ENCODE data around the gene PCBP3. TPM values are rescaled to one million over a fixed set of nuclear protein-coding genes. Genes with fewer than 3 reads are reported as not detected.
A peak's percentile ranks its signal among the peaks of the same experiment; 100 is the strongest.

Gene PCBP3
- total RNA-seq, 8 experiments from 2014 or later: 2.5 to 20.9 (median 10.0) TPM

DNA sequence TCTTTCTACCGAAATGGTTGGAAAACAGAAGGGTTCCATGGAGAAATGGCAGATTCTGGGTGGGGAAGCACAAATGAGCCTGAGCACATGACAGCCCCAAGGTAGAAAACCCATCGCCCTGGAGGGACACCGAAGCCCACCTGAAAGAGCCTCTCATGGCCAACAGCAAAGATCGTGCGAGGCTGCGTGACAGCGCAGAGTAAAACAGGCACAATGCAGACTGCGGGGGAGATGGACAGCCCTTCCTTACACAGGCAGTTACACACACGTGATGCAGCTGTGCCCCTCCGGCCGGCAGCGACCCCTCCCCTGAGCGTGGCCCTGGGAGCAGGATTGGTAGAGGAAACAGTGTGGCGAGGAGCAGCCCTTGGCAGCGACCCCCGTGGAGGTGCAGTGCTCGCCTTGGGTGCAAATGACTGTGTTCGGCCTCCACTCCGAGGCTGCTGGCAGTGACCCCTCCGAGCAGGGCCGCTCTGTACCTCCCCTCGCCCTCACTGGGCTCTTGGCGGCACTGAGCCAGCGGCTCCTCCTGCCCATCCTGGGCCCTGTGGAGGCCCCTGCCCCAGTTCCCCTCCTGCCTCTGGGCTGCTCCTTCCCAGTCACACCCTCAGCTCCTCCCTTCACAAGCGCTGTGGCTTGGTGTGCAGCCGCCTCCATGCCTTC is 217.1 kb downstream of the PCBP3 start:
- 91 to 100% (median 98%) methylated on average over 1 to 13 of the region's 26 CpGs; no CpG with 5 or more reads in 4 of the 10 experiments for WGBS, 10 experiments
- in situ Hi-C loops (cut with MboI; ENCODE audit: low pct_unique_long_range_greater_than_20kb in 2 of 9, low sequenced_read_pairs in 9 of 9, unreplicated experiment in 9 of 9): no loop called here
- ATAC-seq (replicated peaks in 6 of 8): peak in 5 of 8 experiments; percentile 20 to 28 (median 25)
- H3K4me3 ChIP-seq: no peak overlapping the region
- H3K4me1 ChIP-seq (replicated peaks in 1 of 2): peaks cover 22 to 28% of the 10 kb centered on the region in 2 donors
- no peak overlapping the region for H3K27ac ChIP-seq

DNA sequence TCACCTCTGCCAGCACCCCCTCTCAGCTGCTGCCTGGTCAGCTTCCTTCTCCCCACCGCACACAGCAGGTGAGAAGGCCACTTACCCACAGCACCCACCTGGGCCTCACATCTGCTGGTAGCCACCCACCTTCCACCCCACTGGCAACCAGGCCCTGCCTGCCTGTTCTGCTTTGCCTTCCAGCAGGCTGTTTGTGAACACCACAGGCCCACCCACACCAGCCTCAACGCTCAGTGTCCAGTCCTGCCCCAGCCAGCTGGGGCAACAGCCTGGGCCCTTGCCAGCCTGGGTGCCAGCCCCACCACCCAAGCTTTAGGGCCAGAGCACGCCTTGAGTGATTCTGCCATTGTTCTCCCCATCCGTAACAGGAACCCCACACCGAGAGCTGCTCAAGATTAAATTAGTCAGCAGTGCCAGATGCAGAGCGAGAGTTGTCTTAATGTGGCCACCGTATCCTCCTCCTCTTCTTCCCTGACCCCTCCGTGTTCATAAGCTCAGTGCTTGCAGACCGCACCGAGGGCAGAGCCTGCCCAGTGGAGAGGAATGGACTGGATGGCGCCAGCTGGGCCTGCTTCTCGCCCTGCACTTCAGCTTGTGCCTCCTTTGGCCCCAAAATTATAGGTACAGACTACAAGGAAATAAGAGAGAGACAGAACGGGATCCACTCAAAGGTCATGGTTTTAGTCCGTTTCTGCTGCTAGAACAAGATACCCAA is 217.8 kb downstream of the PCBP3 start:
- Histone ChIP-seq H3K4me3 (no peak overlapping the region), H3K4me1 (replicated peaks in 1 of 2) (peaks cover 20 to 27% of the 10 kb centered on the region in 2 donors), H3K27ac (no peak overlapping the region)
- peak in 2 of 8 experiments; percentile 7 to 9 for ATAC-seq (replicated peaks in 6 of 8)
- WGBS, 10 experiments: 65 to 100% (median 86%) methylated on average over 1 to 9 of the region's 14 CpGs; no CpG with 5 or more reads in 2 of the 10 experiments
- in situ Hi-C loops (cut with MboI; ENCODE audit: low pct_unique_long_range_greater_than_20kb in 2 of 9, low sequenced_read_pairs in 9 of 9, unreplicated experiment in 9 of 9): no loop called here

DNA sequence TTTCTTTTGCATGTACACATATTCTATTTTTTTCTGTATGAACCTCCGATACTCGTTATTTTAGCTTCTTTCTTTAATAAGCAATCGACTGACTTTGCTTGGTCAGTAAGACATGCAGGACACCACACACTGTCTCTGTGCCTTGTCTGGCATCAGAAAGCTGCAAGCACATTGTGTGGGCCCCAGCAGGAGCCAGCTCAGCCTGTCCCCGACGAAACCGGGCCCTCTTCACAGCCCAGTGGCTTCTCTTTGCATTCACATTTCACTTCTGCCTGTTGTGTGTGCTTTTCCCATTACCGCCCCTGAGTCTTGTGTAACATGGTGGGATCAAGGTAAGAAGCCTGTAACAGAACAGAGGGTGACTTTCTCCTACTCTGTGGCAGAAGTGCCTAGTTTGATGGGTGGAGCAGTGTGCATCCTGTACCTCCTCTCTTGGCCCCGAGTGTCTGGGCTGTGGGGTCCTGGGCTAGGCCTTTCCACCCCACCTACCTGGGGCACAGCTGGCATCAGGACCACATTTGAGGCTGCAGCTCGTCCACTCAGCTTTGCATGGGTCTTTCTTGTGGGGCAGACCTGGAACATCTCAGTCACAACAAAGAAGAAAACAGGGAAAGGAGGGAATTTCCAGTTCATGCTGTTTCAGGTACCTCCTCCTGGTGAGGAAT is 219.2 kb downstream of the PCBP3 start:
- in situ Hi-C loops (cut with MboI; ENCODE audit: low pct_unique_long_range_greater_than_20kb in 2 of 9, low sequenced_read_pairs in 9 of 9, unreplicated experiment in 9 of 9): no loop called here
- Histone ChIP-seq H3K27ac (no peak overlapping the region), H3K4me3 (no peak overlapping the region), H3K4me1 (replicated peaks in 1 of 2) (peaks cover 14 to 21% of the 10 kb centered on the region in 2 donors)
- ATAC-seq (replicated peaks in 6 of 8): peak in 1 of 8 experiments; percentile 32
- WGBS, 10 experiments: 40 to 100% (median 75%) methylated on average over 1 to 7 of the region's 9 CpGs

DNA sequence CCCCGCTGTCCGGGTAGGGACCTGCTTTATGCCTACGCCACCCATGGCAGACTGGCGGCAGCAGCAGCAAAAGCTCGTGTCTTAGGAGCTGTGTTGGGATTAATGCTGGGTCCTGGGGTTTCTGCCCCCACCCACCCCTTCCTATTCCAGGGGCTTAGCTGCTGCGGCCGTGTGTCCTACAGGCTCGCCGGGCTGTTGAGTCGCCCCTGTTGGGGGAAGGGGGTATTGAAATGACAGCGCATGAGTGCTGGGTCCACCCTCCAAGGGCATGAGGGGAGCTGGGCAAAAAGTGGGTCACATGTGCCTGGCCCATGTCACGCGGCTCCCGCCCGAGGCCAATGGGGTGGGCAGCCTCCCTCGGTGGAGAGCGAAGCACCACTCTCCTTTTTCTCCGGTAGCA is 219.7 kb downstream of the PCBP3 start:
- WGBS, 10 experiments: 64 to 100% (median 100%) methylated on average over 1 to 3 of the region's 18 CpGs; no CpG with 5 or more reads in 3 of the 10 experiments
- no peak for ATAC-seq (replicated peaks in 6 of 8)
- H3K4me1 ChIP-seq (replicated peaks in 1 of 2): peaks cover 14 to 21% of the 10 kb centered on the region in 2 donors
- in situ Hi-C loops (cut with MboI; ENCODE audit: low pct_unique_long_range_greater_than_20kb in 2 of 9, low sequenced_read_pairs in 9 of 9, unreplicated experiment in 9 of 9): no loop called here
- H3K4me3 ChIP-seq: no peak overlapping the region
- H3K27ac ChIP-seq: no peak overlapping the region

DNA sequence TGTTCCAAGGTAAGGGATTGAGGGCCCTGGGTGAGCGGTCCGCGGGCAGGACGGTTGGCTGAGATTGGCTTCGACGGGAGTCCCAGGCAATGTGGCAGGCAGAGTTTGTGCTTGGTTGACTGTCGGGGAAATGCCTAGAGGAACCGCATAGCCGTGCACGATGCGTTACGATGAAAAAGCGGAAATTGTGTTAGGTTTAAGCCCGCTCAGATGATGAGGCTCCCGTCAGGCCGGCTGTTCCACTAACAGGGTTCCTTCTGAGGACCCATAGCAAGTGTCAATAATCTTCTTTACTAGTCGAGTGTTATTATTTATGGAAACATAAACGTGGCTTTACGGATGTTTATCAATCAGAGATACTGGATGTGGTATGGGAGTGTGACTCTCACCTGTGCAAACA is 220.2 kb downstream of the PCBP3 start:
- Histone ChIP-seq H3K4me1 (replicated peaks in 1 of 2) (peaks cover 14 to 21% of the 10 kb centered on the region in 2 donors), H3K27ac (no peak overlapping the region), H3K4me3 (no peak overlapping the region)
- ATAC-seq (replicated peaks in 6 of 8): no peak
- in situ Hi-C loops (cut with MboI; ENCODE audit: low pct_unique_long_range_greater_than_20kb in 2 of 9, low sequenced_read_pairs in 9 of 9, unreplicated experiment in 9 of 9): no loop called here
- 50 to 100% (median 92%) methylated on average over 2 to 19 of the region's 19 CpGs; no CpG with 5 or more reads in 4 of the 10 experiments for WGBS, 10 experiments

DNA sequence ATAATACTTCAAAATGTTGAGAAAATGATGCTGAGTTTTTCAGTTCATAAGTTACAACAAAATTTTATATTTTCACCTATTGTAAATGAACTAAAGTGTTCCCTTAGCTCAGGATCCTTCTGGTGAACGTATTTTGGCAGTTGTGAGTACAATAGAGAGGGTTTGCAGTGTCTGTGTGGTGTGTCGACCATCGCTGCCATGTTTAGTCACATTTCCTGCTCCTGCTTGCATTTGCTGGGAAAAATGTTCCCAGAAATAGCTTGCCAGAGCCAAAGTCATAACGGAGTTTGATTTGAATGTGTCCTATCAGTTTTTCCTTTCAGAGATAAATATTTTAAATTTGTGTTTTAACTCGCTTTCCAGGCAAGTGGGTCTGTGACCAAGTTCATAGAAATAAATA is 220.9 kb downstream of the PCBP3 start:
- Histone ChIP-seq H3K27ac (no peak overlapping the region), H3K4me1 (replicated peaks in 1 of 2) (peaks cover 14 to 21% of the 10 kb centered on the region in 2 donors), H3K4me3 (no peak overlapping the region)
- in situ Hi-C loops (cut with MboI; ENCODE audit: low pct_unique_long_range_greater_than_20kb in 2 of 9, low sequenced_read_pairs in 9 of 9, unreplicated experiment in 9 of 9): no loop called here
- no peak for ATAC-seq (replicated peaks in 6 of 8)
- WGBS, 10 experiments: 32 to 94% (median 75%) methylated on average over 2 to 5 of the region's 5 CpGs

DNA sequence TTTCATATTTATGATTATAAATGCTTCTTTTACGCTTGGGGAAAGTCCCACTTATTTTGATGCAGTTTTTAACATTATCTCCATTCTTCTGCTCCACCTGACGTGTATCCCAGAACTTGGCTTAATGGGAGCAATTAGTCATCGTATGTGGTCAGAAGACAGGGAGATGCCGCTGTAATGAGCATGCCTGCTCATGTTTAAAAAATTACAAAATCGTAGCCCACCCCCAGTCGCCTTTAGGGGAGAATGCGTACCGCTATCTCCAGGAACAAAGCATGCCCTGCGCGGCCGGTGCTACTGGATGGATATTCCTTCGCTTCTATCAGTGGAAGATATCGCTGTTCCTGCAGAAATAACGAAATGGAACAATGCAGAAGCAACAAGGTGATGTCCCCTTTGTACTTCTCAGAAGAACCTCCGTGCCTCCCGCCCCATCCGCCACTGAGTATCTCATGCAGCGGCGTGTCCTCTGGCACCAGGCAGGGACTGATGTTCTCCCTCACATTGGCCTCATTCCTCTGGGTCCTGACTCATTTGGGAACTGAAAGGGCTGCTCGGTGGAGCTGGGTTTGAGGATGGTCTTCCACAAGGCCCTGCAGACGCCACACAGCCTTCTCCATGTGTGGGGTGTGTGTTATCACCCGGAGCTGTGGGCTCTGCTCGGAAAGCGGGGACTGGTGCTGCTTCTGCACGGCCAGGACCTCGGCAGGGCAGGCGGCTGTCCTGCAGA is 221.7 kb downstream of the PCBP3 start:
- Histone ChIP-seq H3K27ac (no peak overlapping the region), H3K4me1 (replicated peaks in 1 of 2) (peaks cover 14 to 21% of the 10 kb centered on the region in 2 donors), H3K4me3 (no peak overlapping the region)
- 20 to 100% (median 89%) methylated on average over 1 to 16 of the region's 27 CpGs; no CpG with 5 or more reads in 1 of the 10 experiments for whole genome bisulfite sequencing, 10 experiments
- in situ Hi-C loops (cut with MboI; ENCODE audit: low pct_unique_long_range_greater_than_20kb in 2 of 9, low sequenced_read_pairs in 9 of 9, unreplicated experiment in 9 of 9): no loop called here
- peak in 1 of 8 experiments; percentile 23 for ATAC-seq (replicated peaks in 6 of 8)

DNA sequence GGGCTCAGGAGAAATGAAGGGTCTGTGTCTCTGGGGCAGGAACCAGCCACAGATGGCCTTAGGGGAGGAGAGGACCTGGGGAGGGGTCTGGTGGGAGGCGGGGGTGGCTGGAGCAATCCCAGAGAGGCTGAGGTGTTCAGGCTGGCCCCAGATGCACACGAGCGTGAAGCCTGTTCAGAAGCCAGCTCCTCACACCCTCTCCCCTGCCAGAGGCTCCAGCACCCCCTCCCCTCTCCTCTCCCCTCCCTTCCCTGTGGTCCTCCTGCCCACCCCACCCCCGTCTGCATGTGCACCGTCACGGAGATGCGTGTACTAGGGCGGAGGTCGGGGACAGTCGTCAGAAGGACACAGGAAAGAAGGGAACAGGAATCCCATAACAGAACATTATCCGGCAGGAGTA is 223.0 kb downstream of the PCBP3 start:
- Histone ChIP-seq H3K27ac (no peak overlapping the region), H3K4me1 (replicated peaks in 1 of 2) (peaks cover 11 to 18% of the 10 kb centered on the region in 2 donors), H3K4me3 (no peak overlapping the region)
- WGBS, 10 experiments: 77 to 80% methylated on average over 1 to 8 of the region's 11 CpGs; no CpG with 5 or more reads in 8 of the 10 experiments
- peak in 5 of 8 experiments; percentile 39 to 90 (median 84) for ATAC-seq (replicated peaks in 6 of 8)
- in situ Hi-C loops (cut with MboI; ENCODE audit: low pct_unique_long_range_greater_than_20kb in 2 of 9, low sequenced_read_pairs in 9 of 9, unreplicated experiment in 9 of 9): no loop called here

DNA sequence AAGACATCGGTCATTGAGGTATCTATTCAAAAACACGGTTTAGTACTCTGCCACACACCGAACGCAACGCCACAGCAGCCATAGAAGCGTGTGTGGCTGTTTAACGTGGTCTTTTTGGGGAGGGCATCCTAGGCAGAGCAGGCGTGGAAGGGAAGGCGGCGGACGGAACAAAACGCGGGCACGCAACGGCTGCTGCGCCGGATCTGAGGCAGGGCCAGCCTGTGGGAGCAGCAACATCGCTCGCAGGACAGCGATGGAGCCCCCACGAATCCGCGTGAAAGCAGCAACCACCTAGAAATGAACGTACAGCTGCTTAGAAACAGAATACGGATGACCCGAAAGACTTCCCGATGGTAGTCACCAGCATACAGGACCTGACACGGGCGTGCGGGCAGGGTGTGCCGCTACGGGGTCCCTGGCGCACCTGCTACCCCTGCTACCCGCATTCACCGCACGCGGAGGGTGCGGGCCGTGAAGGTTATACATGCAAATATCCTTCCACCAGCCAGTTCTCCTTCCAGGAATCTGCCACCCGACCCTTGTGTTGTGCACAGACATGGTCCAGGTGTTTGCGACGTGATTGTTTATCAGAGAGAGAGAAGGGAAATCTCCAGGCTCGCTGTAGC is 223.6 kb downstream of the PCBP3 start:
- Histone ChIP-seq H3K27ac (no peak overlapping the region), H3K4me3 (no peak overlapping the region), H3K4me1 (replicated peaks in 1 of 2) (peaks cover 11 to 18% of the 10 kb centered on the region in 2 donors)
- in situ Hi-C loops (cut with MboI; ENCODE audit: low pct_unique_long_range_greater_than_20kb in 2 of 9, low sequenced_read_pairs in 9 of 9, unreplicated experiment in 9 of 9): no loop called here
- 80 to 98% (median 93%) methylated on average over 1 to 16 of the region's 43 CpGs; no CpG with 5 or more reads in 2 of the 10 experiments for WGBS, 10 experiments
- no peak for ATAC-seq (replicated peaks in 6 of 8)

DNA sequence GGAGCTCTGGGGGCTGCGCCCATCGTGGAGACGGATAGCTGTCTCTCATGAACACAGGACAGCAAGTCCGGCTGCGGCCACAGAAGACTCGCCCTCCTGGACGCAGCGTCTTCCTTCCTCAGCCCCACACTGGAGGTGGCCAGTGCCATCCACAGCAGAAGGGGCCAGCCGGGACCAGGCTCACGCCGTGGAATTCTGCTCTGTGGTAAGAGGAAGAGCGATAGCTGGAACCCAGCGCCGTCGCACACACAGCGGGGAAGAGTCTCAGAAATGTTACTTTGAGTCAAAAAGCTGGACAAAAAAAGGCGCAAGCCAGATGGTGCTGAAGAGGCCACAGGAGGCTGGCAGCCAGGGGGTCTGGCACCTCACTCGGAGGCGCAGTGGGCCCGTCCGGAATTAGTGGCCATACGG is 224.2 kb downstream of the PCBP3 start:
- Histone ChIP-seq H3K27ac (no peak overlapping the region), H3K4me1 (replicated peaks in 1 of 2) (peaks cover 11 to 14% of the 10 kb centered on the region in 2 donors), H3K4me3 (no peak overlapping the region)
- in situ Hi-C loops (cut with MboI; ENCODE audit: low pct_unique_long_range_greater_than_20kb in 2 of 9, low sequenced_read_pairs in 9 of 9, unreplicated experiment in 9 of 9): no loop called here
- WGBS, 10 experiments: 80 to 100% (median 97%) methylated on average over 2 to 21 of the region's 22 CpGs; no CpG with 5 or more reads in 4 of the 10 experiments
- no peak for ATAC-seq (replicated peaks in 6 of 8)

DNA sequence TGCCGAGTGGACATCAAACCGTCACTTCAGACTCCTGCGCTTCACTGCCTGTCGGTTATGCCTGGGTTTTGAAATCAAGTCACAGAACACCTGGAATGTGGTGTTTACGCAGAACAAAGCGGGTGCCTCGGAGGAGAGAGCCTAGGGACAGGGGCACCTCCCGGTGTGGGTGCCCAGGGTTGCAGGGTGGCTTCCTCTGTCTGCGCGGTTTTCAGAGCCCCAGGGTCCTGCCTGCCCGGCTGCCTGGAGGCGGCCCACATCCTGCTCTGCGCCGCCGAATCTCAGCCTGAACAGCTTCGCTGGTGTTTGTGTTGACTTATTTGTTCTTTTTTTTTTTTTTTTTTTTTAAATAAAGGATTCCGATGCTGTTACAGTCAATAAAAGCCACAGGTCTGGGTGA is 224.6 kb downstream of the PCBP3 start:
- Histone ChIP-seq H3K27ac (no peak overlapping the region), H3K4me1 (replicated peaks in 1 of 2) (peaks cover 11 to 16% of the 10 kb centered on the region in 2 donors), H3K4me3 (no peak overlapping the region)
- 54 to 100% (median 93%) methylated on average over 2 to 9 of the region's 17 CpGs; no CpG with 5 or more reads in 3 of the 10 experiments for WGBS, 10 experiments
- in situ Hi-C loops (cut with MboI; ENCODE audit: low pct_unique_long_range_greater_than_20kb in 2 of 9, low sequenced_read_pairs in 9 of 9, unreplicated experiment in 9 of 9): no loop called here
- no peak for ATAC-seq (replicated peaks in 6 of 8)

DNA sequence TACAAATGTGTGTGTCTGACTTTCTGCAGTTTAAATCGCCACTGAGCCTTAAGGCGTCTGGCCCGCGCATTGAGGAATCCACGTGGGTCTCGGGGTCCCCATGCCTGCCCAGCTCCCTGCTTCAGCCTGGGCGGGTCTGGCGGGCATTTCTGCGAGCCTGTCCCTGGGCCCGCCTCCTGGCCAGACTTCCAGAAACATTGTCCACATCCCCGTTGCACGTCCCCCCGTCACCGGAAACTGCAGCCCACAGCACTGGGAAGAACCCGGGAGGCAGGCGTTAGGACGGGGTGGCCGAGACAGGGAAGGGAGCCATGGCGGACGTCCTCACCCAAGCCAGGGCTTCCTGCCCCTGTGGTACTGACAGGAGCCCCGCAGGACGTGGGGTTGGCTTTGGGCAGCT is 225.0 kb downstream of the PCBP3 start:
- WGBS, 10 experiments: 60 to 98% (median 91%) methylated on average over 1 to 20 of the region's 22 CpGs; no CpG with 5 or more reads in 2 of the 10 experiments
- Histone ChIP-seq H3K27ac (no peak overlapping the region), H3K4me3 (no peak overlapping the region), H3K4me1 (replicated peaks in 1 of 2) (peaks cover 15 to 18% of the 10 kb centered on the region in 2 donors)
- in situ Hi-C loops (cut with MboI; ENCODE audit: low pct_unique_long_range_greater_than_20kb in 2 of 9, low sequenced_read_pairs in 9 of 9, unreplicated experiment in 9 of 9): no loop called here
- no peak for ATAC-seq (replicated peaks in 6 of 8)

Data from motor neuron (in vitro differentiated cells).